Measurements from ENCODE around the gene B3GALT5.

Gene B3GALT5

DNA sequence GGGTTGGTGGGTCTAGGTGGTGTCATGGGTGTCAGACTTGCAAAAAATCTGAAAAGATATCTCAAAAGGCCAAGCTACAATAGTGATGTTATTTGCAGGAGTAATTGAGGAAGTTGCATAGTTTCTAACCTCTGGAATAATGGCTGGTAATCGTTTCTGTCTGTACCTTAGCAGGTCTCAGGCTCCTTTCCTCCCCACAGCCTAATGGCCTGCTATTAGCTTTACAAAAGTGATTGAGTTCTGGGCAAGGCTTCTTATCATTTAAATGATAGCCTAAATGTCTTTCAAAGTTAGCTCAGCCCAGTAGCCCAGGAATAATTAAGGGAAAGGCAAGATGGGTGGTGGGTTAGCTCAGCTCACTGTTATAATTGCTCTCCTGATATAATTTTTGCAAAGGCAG is 94.6 kb downstream of the B3GALT5 start:
- no peak for DNase-seq

GRCh38 chr21:39710866-39711265 is 98.1 kb downstream of the B3GALT5 start:
- DNase-seq: no peak

DNA sequence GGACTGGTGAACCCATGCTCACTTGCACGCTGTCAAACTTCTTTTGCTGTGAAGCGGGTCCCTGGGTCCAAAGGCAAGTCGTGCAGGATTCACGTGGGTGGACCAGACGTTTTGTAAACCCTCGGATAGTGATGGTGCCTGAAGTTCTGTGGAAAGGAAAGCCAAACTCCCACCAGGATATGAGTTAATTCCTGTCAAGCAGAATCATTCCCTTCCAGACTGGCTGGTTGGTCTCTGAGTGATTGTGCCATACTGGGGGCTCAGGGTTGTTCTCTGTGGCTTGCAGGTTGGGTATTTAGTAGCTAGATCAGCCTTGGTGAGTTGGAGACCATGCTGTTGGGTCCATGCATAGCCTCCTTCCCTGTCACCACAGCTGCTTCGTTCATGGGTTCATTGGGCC is 99.5 kb downstream of the B3GALT5 start:
- no peak for DNase-seq

DNA sequence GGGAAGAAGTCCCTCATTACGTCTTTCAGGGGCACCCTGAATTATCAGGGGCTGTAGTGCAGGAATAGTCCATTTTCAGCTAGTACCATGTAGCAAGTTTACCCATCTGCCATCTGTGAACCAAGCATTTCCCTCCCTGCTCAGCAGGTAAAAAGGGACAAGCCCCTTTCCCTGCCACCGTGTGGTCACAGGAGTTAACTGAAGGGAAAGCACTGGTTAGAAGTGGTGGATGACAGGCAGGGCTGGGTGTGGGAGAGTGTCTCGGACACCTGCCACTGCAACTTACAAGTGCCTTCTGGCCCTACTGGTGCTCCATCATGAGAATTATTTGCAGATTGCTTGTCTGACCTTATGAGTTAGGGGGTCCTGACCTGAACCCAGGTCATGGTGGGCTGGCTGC is 100.2 kb downstream of the B3GALT5 start:
- DNase-seq: no peak

GRCh38 chr21:39713905-39714304 is 101.2 kb downstream of the B3GALT5 start:
- DNase-seq: no peak

DNA sequence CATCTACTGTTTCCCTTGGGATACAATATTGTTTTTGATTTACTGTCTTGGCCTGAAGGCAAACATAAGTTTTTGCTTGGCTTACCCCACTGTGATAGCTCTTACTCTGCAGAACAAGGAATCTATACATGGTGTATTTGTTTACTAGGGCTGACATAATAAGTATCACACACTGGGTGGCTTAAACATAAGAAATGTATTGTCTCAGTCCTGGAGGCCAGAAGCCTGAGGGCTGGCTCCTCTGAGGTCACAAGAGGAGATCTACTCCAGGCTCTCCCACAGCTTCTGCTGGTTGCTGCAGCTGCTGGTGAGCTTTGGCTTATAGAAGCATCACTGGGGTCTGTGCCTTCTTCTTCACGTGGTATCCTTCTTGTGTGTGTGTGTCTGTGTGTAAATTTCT is 101.6 kb downstream of the B3GALT5 start:
- DNase-seq: no peak

DNA sequence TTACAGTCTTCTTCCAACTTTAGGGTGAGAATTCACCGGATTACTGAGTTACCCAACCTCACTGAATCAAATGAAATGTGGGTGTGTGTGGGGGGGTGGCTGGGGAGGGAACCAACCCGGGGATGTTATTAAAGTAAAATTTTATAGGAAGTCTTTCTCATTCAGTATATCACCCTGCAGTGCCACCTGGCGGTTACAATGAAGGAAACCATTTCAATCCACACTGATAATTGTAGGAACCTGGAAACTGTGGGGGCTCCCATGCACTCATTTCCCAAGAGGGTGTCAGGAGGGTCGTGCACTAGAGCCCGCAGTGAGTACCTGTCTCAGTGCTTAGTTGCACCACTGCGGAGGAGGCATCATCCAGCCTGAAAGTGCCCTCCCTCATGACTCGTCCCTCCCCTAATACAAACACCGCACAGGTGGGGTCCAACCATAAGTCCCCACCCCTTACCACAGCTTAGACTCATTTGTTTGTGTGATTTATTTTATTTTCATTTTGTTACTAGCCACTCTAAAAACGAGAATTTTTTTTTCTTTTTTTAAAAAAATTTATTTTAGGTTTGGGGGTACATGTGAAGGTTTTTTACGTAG is 103.2 kb downstream of the B3GALT5 start:
- DNase-seq: no peak

DNA sequence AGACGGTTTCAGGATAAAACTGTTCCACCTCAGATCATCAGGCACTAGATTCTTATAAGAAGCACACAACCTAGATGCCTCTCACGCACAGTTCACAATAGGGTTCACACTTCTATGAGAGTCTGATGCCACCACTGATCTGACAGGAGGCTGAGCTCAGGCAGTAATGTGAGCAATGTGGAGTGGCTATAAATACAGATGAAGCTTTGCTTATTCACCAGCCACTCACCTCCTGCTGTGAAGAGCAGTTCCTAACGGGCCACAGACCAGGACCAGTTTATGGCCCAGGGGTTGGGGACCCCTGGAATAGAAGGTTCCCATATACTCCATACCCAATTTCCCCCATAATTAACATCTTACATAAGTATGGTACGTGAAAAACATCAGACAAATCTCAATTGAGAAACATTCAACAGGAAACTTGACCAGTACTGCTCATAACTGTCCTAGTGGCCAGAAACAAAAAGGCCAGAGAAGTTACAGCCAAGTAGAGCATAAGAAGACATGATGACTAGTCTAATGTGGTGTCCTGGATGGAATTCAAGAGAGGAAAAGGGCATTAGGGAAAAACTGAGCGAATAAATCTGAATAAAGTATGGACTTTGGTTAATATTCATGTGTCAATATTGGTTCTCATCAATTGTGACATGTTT is 107.5 kb downstream of the B3GALT5 start:
- DNase-seq: no peak

GRCh38 chr21:39721885-39722284 is 109.1 kb downstream of the B3GALT5 start:
- no peak for DNase-seq
